GM18868 (cell line): Measurements from ENCODE around the gene VWA2.
A peak's percentile ranks its signal among the peaks of the same experiment; 100 is the strongest.

Source experiments
- ATAC-seq: cut with Tn5 transposase; IDR thresholded peaks from one replicate; pipeline ENCODE4 v1.9.1; 2021; ENCODE audit warnings: mild to moderate bottlenecking, moderate library complexity; ENCODE audit not compliant: unreplicated experiment

The VWA2 gene

GRCh38 chr10:114239117-114239993 is at the start of gene VWA2:
Gene VWA2, plus strand, starts transcription at chr10:114239254. Its CDS starts 9,460 bp downstream, at chr10:114248714.
- no peak for ATAC-seq

GRCh38 chr10:114189700-114190099 is 49.4 kb upstream of the VWA2 start:
- ATAC-seq = no peak

GRCh38 chr10:114195079-114195478 is 44.0 kb upstream of the VWA2 start:
- ATAC-seq = peak; percentile 97

GRCh38 chr10:114199239-114199638 is 39.8 kb upstream of the VWA2 start:
- no peak for ATAC-seq

- ATAC-seq = no peak
Observed at GRCh38 chr10:114202812-114203211, 36.2 kb upstream of the VWA2 start.

GRCh38 chr10:114206902-114207301 is 32.2 kb upstream of the VWA2 start:
- no peak for ATAC-seq

GRCh38 chr10:114207349-114207748 is 31.7 kb upstream of the VWA2 start:
- no peak for ATAC-seq

- ATAC-seq = no peak
Observed at GRCh38 chr10:114208351-114208750, 30.7 kb upstream of the VWA2 start.

- no peak for ATAC-seq
Observed at GRCh38 chr10:114212153-114212552, 26.9 kb upstream of the VWA2 start.

- no peak for ATAC-seq
Observed at GRCh38 chr10:114215033-114215432, 24.0 kb upstream of the VWA2 start.

- no peak for ATAC-seq
Observed at GRCh38 chr10:114220281-114220680, 18.8 kb upstream of the VWA2 start.

GRCh38 chr10:114221235-114221634 is 17.8 kb upstream of the VWA2 start:
- ATAC-seq = no peak

GRCh38 chr10:114223066-114223465 is 16.0 kb upstream of the VWA2 start:
- ATAC-seq = no peak

- ATAC-seq = no peak
Observed at GRCh38 chr10:114228156-114228555, 10.9 kb upstream of the VWA2 start.

GRCh38 chr10:114232561-114233176 is 6.4 kb upstream of the VWA2 start:
- ATAC-seq = no peak

GRCh38 chr10:114233482-114233881 is 5.6 kb upstream of the VWA2 start:
- ATAC-seq = no peak

GRCh38 chr10:114234132-114234531 is 4.9 kb upstream of the VWA2 start:
- ATAC-seq = no peak

GRCh38 chr10:114239994-114240345 is 916 bp downstream of the VWA2 start:
- no peak for ATAC-seq

- ATAC-seq = no peak
Observed at GRCh38 chr10:114242235-114242634, 3.2 kb downstream of the VWA2 start.

GRCh38 chr10:114243661-114244060 is 4.6 kb downstream of the VWA2 start:
- ATAC-seq = no peak

GRCh38 chr10:114244126-114244525 is 5.1 kb downstream of the VWA2 start:
- ATAC-seq = no peak

GRCh38 chr10:114245121-114245791 is 6.2 kb downstream of the VWA2 start:
- ATAC-seq = no peak
